GM23338 (cell line): ENCODE data around the gene ZNF445. TPM values are rescaled to one million over a fixed set of nuclear protein-coding genes. Genes with fewer than 3 reads are reported as not detected.

Experiments
- ATAC-seq: fragments of 200-7000 bp; cut with Tn5 transposase; 3 replicates; pipeline ENCODE4 v1.9.1; 2020
- DNase-seq: peaks from one replicate; pipeline ENCODE4 v3.0.0-alpha.2; 2015; ENCODE audit warnings: low spot score
- H2AFZ ChIP-seq: fragments of 200-600 bp; sonication (generic); 2 replicates; pipeline ENCODE4 v1.8.0; 2016; ENCODE audit warnings: antibody characterized with exemption, mild to moderate bottlenecking, moderate library complexity
- H3F3A ChIP-seq: fragments of 200-600 bp; sonication (generic); replicated peaks from 2 replicates; pipeline ENCODE4 v1.8.0; 2017; ENCODE audit warnings: antibody characterized with exemption, mixed run types, low read depth
- H3K27ac ChIP-seq: fragments of 200-600 bp; sonication (generic); 2 replicates; pipeline ENCODE4 v1.6.1; 2016; ENCODE audit warnings: low read depth
- H3K27me3 ChIP-seq: fragments of 200-600 bp; sonication (generic); 2 replicates; pipeline ENCODE4 v1.8.0; 2016; ENCODE audit warnings: mild to moderate bottlenecking, mixed run types, moderate library complexity; ENCODE audit not compliant: insufficient read depth
- H3K36me3 ChIP-seq: fragments of 200-600 bp; sonication (generic); 2 replicates; pipeline ENCODE4 v1.8.0; 2016; ENCODE audit warnings: mild to moderate bottlenecking; ENCODE audit not compliant: insufficient read depth
- H3K4me1 ChIP-seq: fragments of 200-600 bp; sonication (generic); 2 replicates; pipeline ENCODE4 v1.8.0; 2016; ENCODE audit warnings: mild to moderate bottlenecking, moderate library complexity; ENCODE audit not compliant: insufficient read depth
- H3K4me2 ChIP-seq: fragments of 200-600 bp; sonication (generic); 2 replicates; pipeline ENCODE4 v1.7.1; 2017; ENCODE audit warnings: mixed run types
- H3K4me3 ChIP-seq: fragments of 200-600 bp; sonication (generic); 2 replicates; pipeline ENCODE4 v1.6.1; 2016; ENCODE audit warnings: mixed run types
- H3K79me2 ChIP-seq: fragments of 200-600 bp; sonication (generic); replicated peaks from 2 replicates; pipeline ENCODE4 v1.8.0; 2017; ENCODE audit warnings: mild to moderate bottlenecking; ENCODE audit not compliant: insufficient read depth
- H3K9me2 ChIP-seq: fragments of 200-600 bp; sonication (generic); 2 replicates; pipeline ENCODE4 v1.8.0; 2017; ENCODE audit not compliant: insufficient read depth
- H4K20me1 ChIP-seq: fragments of 200-600 bp; sonication (generic); replicated peaks from 2 replicates; pipeline ENCODE4 v1.8.0; 2017; ENCODE audit warnings: mild to moderate bottlenecking; ENCODE audit not compliant: insufficient read depth
- H3K27ac Mint-ChIP-seq: 2 replicates; pipeline ENCODE4 v1.8.0; 2020; ENCODE audit warnings: inconsistent platforms, mild to moderate bottlenecking, moderate library complexity, mixed read lengths
- H3K27me3 Mint-ChIP-seq: 3 replicates; pipeline ENCODE4 v1.8.0; 2022; ENCODE audit warnings: low read depth, mild to moderate bottlenecking, moderate library complexity, mixed read lengths, inconsistent platforms; ENCODE audit not compliant: insufficient read depth, poor library complexity
- H3K36me3 Mint-ChIP-seq: 3 replicates; pipeline ENCODE4 v1.8.0; 2021; ENCODE audit warnings: low read depth, mild to moderate bottlenecking, inconsistent platforms, moderate library complexity, mixed read lengths
- H3K4me1 Mint-ChIP-seq: 3 replicates; pipeline ENCODE4 v1.8.0; 2020; ENCODE audit warnings: mild to moderate bottlenecking, inconsistent platforms, mixed read lengths
- H3K4me3 Mint-ChIP-seq: 3 replicates; pipeline ENCODE4 v1.8.0; 2021; ENCODE audit warnings: moderate library complexity, mild to moderate bottlenecking, inconsistent platforms, mixed read lengths
- H3K9me3 Mint-ChIP-seq: 3 replicates; pipeline ENCODE4 v1.8.0; 2020; ENCODE audit warnings: moderate library complexity, mild to moderate bottlenecking, inconsistent platforms, mixed read lengths
- CREB1 ChIP-seq: fragments of 250-450 bp; sonication (Bioruptor Pico); IDR thresholded peaks from 2 replicates; pipeline ENCODE4 v1.5.0; 2020; ENCODE audit warnings: low read depth, mild to moderate bottlenecking, moderate library complexity
- EZH2 ChIP-seq: fragments of 200-600 bp; sonication (generic); IDR thresholded peaks from one replicate; pipeline ENCODE4 v1.8.0; 2017; ENCODE audit warnings: antibody characterized with exemption, mild to moderate bottlenecking, low read depth; ENCODE audit not compliant: unreplicated experiment
- EZH2phosphoT487 ChIP-seq: fragments of 200-600 bp; sonication (generic); IDR thresholded peaks from one replicate; pipeline ENCODE4 v1.8.1; 2018; ENCODE audit warnings: antibody characterized with exemption; ENCODE audit not compliant: unreplicated experiment
- JUNB ChIP-seq: IDR thresholded peaks from one replicate; pipeline ENCODE4 v1.6.1; 2016; ENCODE audit warnings: antibody characterized with exemption; ENCODE audit not compliant: unreplicated experiment
- NANOG ChIP-seq: IDR thresholded peaks from 2 replicates; pipeline ENCODE4 v1.6.1; 2016; ENCODE audit warnings: antibody characterized with exemption, borderline replicate concordance
- POLR2AphosphoS5 ChIP-seq: IDR thresholded peaks from 2 replicates; pipeline ENCODE4 v1.6.1; 2016; ENCODE audit warnings: antibody characterized with exemption, low read depth
- ZNF331 ChIP-seq: fragments of 250-450 bp; sonication (Bioruptor Pico); IDR thresholded peaks from 2 replicates; pipeline ENCODE4 v1.5.0; 2020; ENCODE audit warnings: low read depth, mild to moderate bottlenecking, moderate library complexity
- long read RNA-seq: library from polyadenylated mRNA; unstranded; transcript quantifications from one replicate; pipeline ENCODE4 v2.0.0, GENCODE V29; 2020; ENCODE audit not compliant: unreplicated experiment
- polyA plus RNA-seq: library from polyadenylated mRNA; unstranded; fragments of >200 nt; fragmentation: Nextera tagmentation; extraction: Ambion mirVana; gene quantifications from 2 replicates; pipeline ENCODE4 v1.2.1, GENCODE V29; 2016
- total RNA-seq: library from RNA; depleted of rRNA; stranded (reverse); fragments of >200 nt; shearing (Covaris generic); gene quantifications from 2 replicates; pipeline ENCODE4 v1.2.3, GENCODE V29; 2014; rRNA removed
- TF ChIP-seq, protein P1 (sequence below): IDR thresholded peaks from 2 replicates; pipeline ENCODE4 v1.6.1; 2016; ENCODE audit warnings: antibody characterized with exemption
- TF ChIP-seq, protein P2 (sequence below): fragments of 250-450 bp; sonication (Bioruptor Pico); IDR thresholded peaks from 2 replicates; pipeline ENCODE4 v1.5.0; 2020; ENCODE audit warnings: mild to moderate bottlenecking, moderate library complexity

ZNF445 gene
- total RNA-seq, result 16.5 and 16.6 TPM in 2 replicates
- polyA plus RNA-seq, result 2.7 TPM in 2 replicates
- long read RNA-seq, full-length matches to known transcripts, result 1 of 3 reads
- long read RNA-seq, partial matches to known transcripts, result 0 of 3 reads
- long read RNA-seq, other reads (novel, unspliced or antisense), result 2 of 3 reads

DNA sequence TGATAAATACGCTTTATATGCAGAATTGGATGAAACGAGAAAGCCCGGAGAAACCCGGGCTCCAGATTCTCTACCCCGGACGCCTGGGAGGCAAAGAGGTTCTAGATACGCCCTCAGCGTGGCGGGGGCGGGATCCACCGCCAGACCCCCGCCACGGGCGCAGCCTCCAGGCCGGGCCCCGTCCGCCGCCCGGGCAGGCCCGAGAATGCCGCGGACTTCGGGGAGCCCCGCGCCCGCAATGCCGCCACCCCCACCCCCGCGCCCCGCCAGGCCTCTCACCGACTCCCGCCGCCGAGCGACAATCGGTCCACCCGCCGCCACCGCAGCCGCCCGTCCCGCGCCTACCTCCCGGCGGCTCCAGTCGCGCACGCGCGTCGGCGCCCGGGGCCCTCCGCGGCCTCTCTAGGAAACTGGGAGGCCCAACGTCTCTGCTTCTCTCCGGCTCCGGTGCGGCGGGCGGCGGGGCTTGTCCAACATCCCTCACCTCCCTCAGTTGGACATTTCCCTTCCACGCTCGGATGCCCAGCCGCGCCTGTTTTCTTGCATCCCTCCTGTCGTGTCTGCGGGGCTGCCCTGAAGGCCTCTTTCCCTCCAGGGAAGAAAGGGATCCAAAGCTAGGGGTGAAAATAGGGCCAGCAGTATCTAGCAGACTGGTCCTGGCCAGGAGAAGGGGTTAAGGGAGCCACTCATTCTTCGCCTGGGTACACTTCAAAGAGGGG, at the start of gene ZNF445:
ZNF445 (minus strand) TSS at position 359 of the 719 bp plus-strand sequence. CDS start 22,121 bp downstream, outside the sequence.
- Mint-ChIP-seq H3K36me3 (no peaks in the 10 kb centered on the region; the same call in 2 of the 3 replicates), H3K4me1 (peaks cover 28% of the 10 kb centered on the region), H3K4me3 (peak within 1 kb of the TSS; percentile 91), H3K9me3 (no peaks in the 10 kb centered on the region; the same call in 2 of the 3 replicates), H3K27ac (peak within 1 kb of the TSS; percentile 86), H3K27me3 (no peaks in the 10 kb centered on the region)
- peak; percentile 96 for ATAC-seq
- H3K9me2 ChIP-seq, result peaks cover 9% of the 10 kb centered on the region
- no peaks in the 10 kb centered on the region for H3K27me3 ChIP-seq
- DNase-seq, result peak; percentile 88
- no peaks in the 10 kb centered on the region for H3K36me3 ChIP-seq
- peak; percentile 82 for TF ChIP-seq POLR2AphosphoS5
- TF ChIP-seq ZNF331, result no peak
- no peak for TF ChIP-seq JUNB
- TF ChIP-seq EZH2, result no peak
- TF ChIP-seq EZH2phosphoT487, result no peak
- TF ChIP-seq, protein P1, sequence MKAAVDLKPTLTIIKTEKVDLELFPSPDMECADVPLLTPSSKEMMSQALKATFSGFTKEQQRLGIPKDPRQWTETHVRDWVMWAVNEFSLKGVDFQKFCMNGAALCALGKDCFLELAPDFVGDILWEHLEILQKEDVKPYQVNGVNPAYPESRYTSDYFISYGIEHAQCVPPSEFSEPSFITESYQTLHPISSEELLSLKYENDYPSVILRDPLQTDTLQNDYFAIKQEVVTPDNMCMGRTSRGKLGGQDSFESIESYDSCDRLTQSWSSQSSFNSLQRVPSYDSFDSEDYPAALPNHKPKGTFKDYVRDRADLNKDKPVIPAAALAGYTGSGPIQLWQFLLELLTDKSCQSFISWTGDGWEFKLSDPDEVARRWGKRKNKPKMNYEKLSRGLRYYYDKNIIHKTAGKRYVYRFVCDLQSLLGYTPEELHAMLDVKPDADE, result no peak
- peak; percentile 30; the same call in 1 of the 2 replicates for TF ChIP-seq CREB1
- TF ChIP-seq, protein P2, sequence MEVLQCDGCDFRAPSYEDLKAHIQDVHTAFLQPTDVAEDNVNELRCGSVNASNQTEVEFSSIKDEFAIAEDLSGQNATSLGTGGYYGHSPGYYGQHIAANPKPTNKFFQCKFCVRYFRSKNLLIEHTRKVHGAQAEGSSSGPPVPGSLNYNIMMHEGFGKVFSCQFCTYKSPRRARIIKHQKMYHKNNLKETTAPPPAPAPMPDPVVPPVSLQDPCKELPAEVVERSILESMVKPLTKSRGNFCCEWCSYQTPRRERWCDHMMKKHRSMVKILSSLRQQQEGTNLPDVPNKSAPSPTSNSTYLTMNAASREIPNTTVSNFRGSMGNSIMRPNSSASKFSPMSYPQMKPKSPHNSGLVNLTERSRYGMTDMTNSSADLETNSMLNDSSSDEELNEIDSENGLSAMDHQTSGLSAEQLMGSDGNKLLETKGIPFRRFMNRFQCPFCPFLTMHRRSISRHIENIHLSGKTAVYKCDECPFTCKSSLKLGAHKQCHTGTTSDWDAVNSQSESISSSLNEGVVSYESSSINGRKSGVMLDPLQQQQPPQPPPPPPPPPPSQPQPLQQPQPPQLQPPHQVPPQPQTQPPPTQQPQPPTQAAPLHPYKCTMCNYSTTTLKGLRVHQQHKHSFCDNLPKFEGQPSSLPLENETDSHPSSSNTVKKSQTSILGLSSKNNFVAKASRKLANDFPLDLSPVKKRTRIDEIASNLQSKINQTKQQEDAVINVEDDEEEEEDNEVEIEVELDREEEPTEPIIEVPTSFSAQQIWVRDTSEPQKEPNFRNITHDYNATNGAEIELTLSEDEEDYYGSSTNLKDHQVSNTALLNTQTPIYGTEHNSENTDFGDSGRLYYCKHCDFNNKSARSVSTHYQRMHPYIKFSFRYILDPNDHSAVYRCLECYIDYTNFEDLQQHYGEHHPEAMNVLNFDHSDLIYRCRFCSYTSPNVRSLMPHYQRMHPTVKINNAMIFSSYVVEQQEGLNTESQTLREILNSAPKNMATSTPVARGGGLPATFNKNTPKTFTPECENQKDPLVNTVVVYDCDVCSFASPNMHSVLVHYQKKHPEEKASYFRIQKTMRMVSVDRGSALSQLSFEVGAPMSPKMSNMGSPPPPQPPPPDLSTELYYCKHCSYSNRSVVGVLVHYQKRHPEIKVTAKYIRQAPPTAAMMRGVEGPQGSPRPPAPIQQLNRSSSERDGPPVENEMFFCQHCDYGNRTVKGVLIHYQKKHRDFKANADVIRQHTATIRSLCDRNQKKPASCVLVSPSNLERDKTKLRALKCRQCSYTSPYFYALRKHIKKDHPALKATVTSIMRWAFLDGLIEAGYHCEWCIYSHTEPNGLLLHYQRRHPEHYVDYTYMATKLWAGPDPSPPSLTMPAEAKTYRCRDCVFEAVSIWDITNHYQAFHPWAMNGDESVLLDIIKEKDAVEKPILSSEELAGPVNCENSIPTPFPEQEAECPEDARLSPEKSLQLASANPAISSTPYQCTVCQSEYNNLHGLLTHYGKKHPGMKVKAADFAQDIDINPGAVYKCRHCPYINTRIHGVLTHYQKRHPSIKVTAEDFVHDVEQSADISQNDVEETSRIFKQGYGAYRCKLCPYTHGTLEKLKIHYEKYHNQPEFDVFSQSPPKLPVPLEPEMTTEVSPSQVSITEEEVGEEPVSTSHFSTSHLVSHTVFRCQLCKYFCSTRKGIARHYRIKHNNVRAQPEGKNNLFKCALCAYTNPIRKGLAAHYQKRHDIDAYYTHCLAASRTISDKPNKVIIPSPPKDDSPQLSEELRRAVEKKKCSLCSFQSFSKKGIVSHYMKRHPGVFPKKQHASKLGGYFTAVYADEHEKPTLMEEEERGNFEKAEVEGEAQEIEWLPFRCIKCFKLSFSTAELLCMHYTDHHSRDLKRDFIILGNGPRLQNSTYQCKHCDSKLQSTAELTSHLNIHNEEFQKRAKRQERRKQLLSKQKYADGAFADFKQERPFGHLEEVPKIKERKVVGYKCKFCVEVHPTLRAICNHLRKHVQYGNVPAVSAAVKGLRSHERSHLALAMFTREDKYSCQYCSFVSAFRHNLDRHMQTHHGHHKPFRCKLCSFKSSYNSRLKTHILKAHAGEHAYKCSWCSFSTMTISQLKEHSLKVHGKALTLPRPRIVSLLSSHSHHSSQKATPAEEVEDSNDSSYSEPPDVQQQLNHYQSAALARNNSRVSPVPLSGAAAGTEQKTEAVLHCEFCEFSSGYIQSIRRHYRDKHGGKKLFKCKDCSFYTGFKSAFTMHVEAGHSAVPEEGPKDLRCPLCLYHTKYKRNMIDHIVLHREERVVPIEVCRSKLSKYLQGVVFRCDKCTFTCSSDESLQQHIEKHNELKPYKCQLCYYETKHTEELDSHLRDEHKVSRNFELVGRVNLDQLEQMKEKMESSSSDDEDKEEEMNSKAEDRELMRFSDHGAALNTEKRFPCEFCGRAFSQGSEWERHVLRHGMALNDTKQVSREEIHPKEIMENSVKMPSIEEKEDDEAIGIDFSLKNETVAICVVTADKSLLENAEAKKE (CRISPR knock-in tag), result no peak
- no peak for TF ChIP-seq NANOG
- H3K4me2 ChIP-seq, result peak within 1 kb of the TSS; percentile 76
- no peak within 1 kb of the TSS for H3K27ac ChIP-seq
- H2AFZ ChIP-seq, result peak within 1 kb of the TSS; percentile 100
- H4K20me1 ChIP-seq, result peaks cover 15% of the 10 kb centered on the region
- H3K4me1 ChIP-seq, result peaks cover 19% of the 10 kb centered on the region
- H3K79me2 ChIP-seq, result peaks cover 48% of the 10 kb centered on the region
- peak within 1 kb of the TSS; percentile 65 for H3K4me3 ChIP-seq
- H3F3A ChIP-seq, result 0 out of 2 replicates have a peak, but pooled peaks cover 5% of the 10 kb centered on the region
